HEK293 (cell line): ENCODE measurements around the gene CACNG3.

Experiments used
- CTCF ChIA-PET: fragments of 350-600 bp; formaldehyde crosslinking; extraction: SDS; loops from one replicate; lab custom pipeline; 2021; ENCODE audit warnings: antibody characterized with exemption; lab: Yijun Ruan, JAX
- POLR2A ChIA-PET: fragments of 300-600 bp; formaldehyde crosslinking; extraction: SDS; loops from one replicate; lab custom pipeline; 2020; ENCODE audit warnings: antibody characterized with exemption, inconsistent platforms; lab: Yijun Ruan, JAX
- H3K27ac ChIP-seq: fragments of 200-500 bp; sonication (Bioruptor generic); 2 replicates; pipeline ENCODE4 v1.5.1; 2014; ENCODE audit warnings: low read depth, low read length, control low read depth, inconsistent platforms; ENCODE audit errors: extremely low read depth
- H3K36me3 ChIP-seq, 2 experiments: fragments of 200-500 bp in 1 of 2; sonication (Bioruptor generic) in 1 of 2; 1 replicate in 1 of 2; 2 replicates in 1 of 2; pipeline ENCODE4 v1.5.1; 2014 to 2017; ENCODE audit warnings: inconsistent platforms in 2 of 2, low read length in 2 of 2; ENCODE audit not compliant: control insufficient read depth in 2 of 2, insufficient read depth in 1 of 2
- H3K4me1 ChIP-seq: fragments of 200-500 bp; sonication (Bioruptor generic); 2 replicates; pipeline ENCODE4 v1.5.1; 2014; ENCODE audit warnings: mild to moderate bottlenecking, low read length, inconsistent platforms; ENCODE audit not compliant: control insufficient read depth, insufficient read depth
- H3K4me3 ChIP-seq: 2 replicates; pipeline ENCODE4 v1.5.1; 2011; ENCODE audit warnings: low read depth, mild to moderate bottlenecking, control low read depth, low read length, moderate library complexity
- H3K9me3 ChIP-seq: fragments of 200-500 bp; sonication (Bioruptor generic); 2 replicates; pipeline ENCODE4 v1.5.1; 2014; ENCODE audit warnings: low read depth, low read length, inconsistent platforms; ENCODE audit not compliant: control insufficient read depth, insufficient read depth
- GLI4 ChIP-seq: fragments of 450-650 bp; formaldehyde crosslinking; IDR thresholded peaks from 2 replicates; pipeline ENCODE4 v1.5.1; 2016; ENCODE audit warnings: missing biosample characterization, missing genetic modification characterization
- GLIS1 ChIP-seq: fragments of 450-650 bp; formaldehyde crosslinking; IDR thresholded peaks from 2 replicates; pipeline ENCODE4 v1.5.1; 2016; ENCODE audit warnings: missing biosample characterization, missing genetic modification characterization
- HOXC10 ChIP-seq: sonication (generic); formaldehyde crosslinking; IDR thresholded peaks from 2 replicates; pipeline ENCODE4 v1.8.1; 2023; ENCODE audit warnings: mild to moderate bottlenecking, missing genetic modification reagents
- INSM2 ChIP-seq: fragments of 450-650 bp; formaldehyde crosslinking; IDR thresholded peaks from 2 replicates; pipeline ENCODE4 v1.5.1; 2016; ENCODE audit warnings: missing biosample characterization, missing genetic modification characterization
- OSR2 ChIP-seq: fragments of 450-650 bp; formaldehyde crosslinking; IDR thresholded peaks from 2 replicates; pipeline ENCODE4 v1.5.1; 2016; ENCODE audit warnings: missing biosample characterization, missing genetic modification characterization
- PRDM2 ChIP-seq: fragments of 450-650 bp; formaldehyde crosslinking; IDR thresholded peaks from 2 replicates; pipeline ENCODE4 v1.5.1; 2016; ENCODE audit warnings: missing biosample characterization, missing genetic modification characterization, borderline replicate concordance
- REPIN1 ChIP-seq: fragments of 450-650 bp; formaldehyde crosslinking; IDR thresholded peaks from 2 replicates; pipeline ENCODE4 v1.5.1; 2017; ENCODE audit warnings: missing biosample characterization, missing genetic modification characterization, low read depth
- SCRT1 ChIP-seq: fragments of 450-650 bp; formaldehyde crosslinking; IDR thresholded peaks from 2 replicates; pipeline ENCODE4 v1.5.1; 2016; ENCODE audit warnings: missing biosample characterization, missing genetic modification characterization, borderline replicate concordance
- ZBTB21 ChIP-seq: fragments of 450-650 bp; formaldehyde crosslinking; IDR thresholded peaks from 2 replicates; pipeline ENCODE4 v1.5.1; 2017; ENCODE audit warnings: missing biosample characterization, missing genetic modification characterization
- ZBTB48 ChIP-seq: fragments of 450-650 bp; formaldehyde crosslinking; IDR thresholded peaks from 2 replicates; pipeline ENCODE4 v1.5.1; 2016; ENCODE audit warnings: missing biosample characterization, missing genetic modification characterization
- ZFHX2 ChIP-seq: fragments of 450-650 bp; formaldehyde crosslinking; conservative IDR thresholded peaks from 2 replicates; pipeline ENCODE4 v1.5.1; 2016; ENCODE audit warnings: missing biosample characterization, missing genetic modification characterization
- ZNF10 ChIP-seq: fragments of 450-650 bp; formaldehyde crosslinking; IDR thresholded peaks from 2 replicates; pipeline ENCODE4 v1.5.1; 2017; ENCODE audit warnings: missing biosample characterization, missing genetic modification characterization
- ZNF169 ChIP-seq: fragments of 450-650 bp; formaldehyde crosslinking; IDR thresholded peaks from 2 replicates; pipeline ENCODE4 v1.5.1; 2016; ENCODE audit warnings: missing biosample characterization, missing genetic modification characterization
- ZNF174 ChIP-seq: fragments of 450-650 bp; formaldehyde crosslinking; IDR thresholded peaks from 2 replicates; pipeline ENCODE4 v1.5.0; 2017; ENCODE audit warnings: missing biosample characterization, mild to moderate bottlenecking, missing genetic modification characterization
- ZNF335 ChIP-seq: fragments of 450-650 bp; formaldehyde crosslinking; conservative IDR thresholded peaks from 2 replicates; pipeline ENCODE4 v1.5.1; 2016; ENCODE audit warnings: missing biosample characterization, missing genetic modification characterization
- ZNF366 ChIP-seq: fragments of 450-650 bp; formaldehyde crosslinking; conservative IDR thresholded peaks from 2 replicates; pipeline ENCODE4 v1.5.1; 2016; ENCODE audit warnings: missing biosample characterization, missing genetic modification characterization
- ZNF37A ChIP-seq: fragments of 450-650 bp; IDR thresholded peaks from 2 replicates; pipeline ENCODE4 v1.5.1; 2018; ENCODE audit warnings: missing biosample characterization, missing genetic modification characterization
- ZNF391 ChIP-seq: fragments of 450-650 bp; formaldehyde crosslinking; IDR thresholded peaks from 2 replicates; pipeline ENCODE4 v1.5.1; 2016; ENCODE audit warnings: low read depth, missing biosample characterization, missing genetic modification characterization, borderline replicate concordance
- ZNF398 ChIP-seq: fragments of 450-650 bp; formaldehyde crosslinking; IDR thresholded peaks from 2 replicates; pipeline ENCODE4 v1.5.1; 2017; ENCODE audit warnings: missing biosample characterization, missing genetic modification characterization
- ZNF404 ChIP-seq: fragments of 450-650 bp; formaldehyde crosslinking; IDR thresholded peaks from 2 replicates; pipeline ENCODE4 v1.5.1; 2017; ENCODE audit warnings: missing biosample characterization, missing genetic modification characterization
- ZNF433 ChIP-seq: fragments of 450-650 bp; formaldehyde crosslinking; IDR thresholded peaks from 2 replicates; pipeline ENCODE4 v1.5.1; 2016; ENCODE audit warnings: missing biosample characterization, missing genetic modification characterization, low read depth
- ZNF501 ChIP-seq: fragments of 450-650 bp; formaldehyde crosslinking; IDR thresholded peaks from 2 replicates; pipeline ENCODE4 v1.5.1; 2016; ENCODE audit warnings: missing biosample characterization, missing genetic modification characterization
- ZNF514 ChIP-seq: fragments of 450-650 bp; formaldehyde crosslinking; IDR thresholded peaks from 2 replicates; pipeline ENCODE4 v1.5.1; 2016; ENCODE audit warnings: missing biosample characterization, missing genetic modification characterization
- ZNF544 ChIP-seq: fragments of 450-650 bp; formaldehyde crosslinking; IDR thresholded peaks from 2 replicates; pipeline ENCODE4 v1.5.0; 2017; ENCODE audit warnings: missing biosample characterization, missing genetic modification characterization
- ZNF626 ChIP-seq: fragments of 450-650 bp; sonication (Bioruptor Pico); formaldehyde crosslinking; IDR thresholded peaks from 2 replicates; pipeline ENCODE4 v1.5.1; 2018; ENCODE audit warnings: missing biosample characterization, missing genetic modification characterization, inconsistent platforms
- ZNF707 ChIP-seq: fragments of 450-650 bp; formaldehyde crosslinking; IDR thresholded peaks from 2 replicates; pipeline ENCODE4 v1.5.1; 2016; ENCODE audit warnings: missing biosample characterization, missing genetic modification characterization
- ZSCAN18 ChIP-seq: fragments of 450-650 bp; formaldehyde crosslinking; IDR thresholded peaks from 2 replicates; pipeline ENCODE4 v1.5.1; 2016; ENCODE audit warnings: missing biosample characterization, missing genetic modification characterization

Gene CACNG3

GRCh38 chr16:24357511-24357910 lies 101.4 kb downstream of the CACNG3 start:
- Histone ChIP-seq H3K4me1 (no peaks in the 10 kb centered on the region), H3K36me3 (no peaks in the 10 kb centered on the region)
- CTCF ChIA-PET = no interaction called here
- POLR2A ChIA-PET = no interaction called here
- no peak for TF ChIP-seq ZNF707 (tag by site-specific recombination)
- no peak for TF ChIP-seq ZFHX2
- TF ChIP-seq ZNF37A (tag by site-specific recombination) = no peak
- TF ChIP-seq HOXC10 (CRISPR knock-in tag) = no peak
- TF ChIP-seq ZNF174 (tag by site-specific recombination) = no peak
- no peak for TF ChIP-seq ZNF169 (tag by site-specific recombination)
- no peak for TF ChIP-seq ZNF626 (tag by site-specific recombination)
- no peak for TF ChIP-seq ZSCAN18 (tag by site-specific recombination)
- no peak for TF ChIP-seq ZNF404 (tag by site-specific recombination)
- TF ChIP-seq GLI4 (tag by site-specific recombination) = no peak
- no peak for TF ChIP-seq GLIS1 (tag by site-specific recombination)
- no peak for TF ChIP-seq ZNF335
- TF ChIP-seq ZNF433 (tag by site-specific recombination) = no peak
- TF ChIP-seq, all 188 proteins: peak for 0
- Histone ChIP-seq H3K4me3 (no peak overlapping the region), H3K27ac (no peak overlapping the region), H3K9me3 (no peaks in the 10 kb centered on the region)

DNA sequence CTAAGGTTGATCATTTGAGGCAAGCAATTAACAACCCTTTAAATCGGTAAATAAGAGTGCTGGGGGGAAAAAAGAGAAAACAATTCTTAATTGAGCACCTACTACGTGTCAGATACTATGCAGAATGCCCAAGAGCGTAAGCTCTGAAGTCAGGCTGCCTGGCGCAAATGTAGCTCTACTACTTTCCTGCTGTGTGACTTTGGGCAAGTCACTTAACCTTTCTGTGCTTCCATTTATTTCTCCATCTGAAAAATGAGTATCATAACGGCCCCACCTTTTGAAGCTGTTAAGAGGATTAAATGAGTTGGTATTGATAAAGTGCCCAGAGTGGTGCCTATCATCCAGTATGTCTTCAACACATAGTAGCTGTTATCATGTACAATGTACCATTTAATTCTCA lies 102.0 kb downstream of the CACNG3 start:
- ChIA-PET POLR2A (no interaction called here), CTCF (no interaction called here)
- H3K27ac ChIP-seq = no peak overlapping the region
- no peak overlapping the region for H3K4me3 ChIP-seq
- no peak for TF ChIP-seq ZNF398 (tag by site-specific recombination)
- TF ChIP-seq ZBTB21 (tag by site-specific recombination) = no peak
- no peak for TF ChIP-seq REPIN1 (tag by site-specific recombination)
- no peak for TF ChIP-seq ZFHX2
- no peak for TF ChIP-seq ZNF514 (tag by site-specific recombination)
- no peak for TF ChIP-seq ZNF433 (tag by site-specific recombination)
- TF ChIP-seq ZBTB48 = no peak
- no peak for TF ChIP-seq ZNF404 (tag by site-specific recombination)
- no peak for TF ChIP-seq ZNF501 (tag by site-specific recombination)
- no peak for TF ChIP-seq ZNF391 (tag by site-specific recombination)
- TF ChIP-seq INSM2 (tag by site-specific recombination) = no peak
- TF ChIP-seq OSR2 (tag by site-specific recombination) = no peak
- TF ChIP-seq ZNF335 = no peak
- no peak for TF ChIP-seq ZNF544 (tag by site-specific recombination)
- no peak for TF ChIP-seq PRDM2 (tag by site-specific recombination)
- TF ChIP-seq ZNF10 = no peak
- no peak for TF ChIP-seq ZNF37A (tag by site-specific recombination)
- no peak for TF ChIP-seq SCRT1 (tag by site-specific recombination)
- no peak for TF ChIP-seq ZNF366 (tag by site-specific recombination)
- no peaks in the 10 kb centered on the region for H3K36me3 ChIP-seq
- no peaks in the 10 kb centered on the region for H3K9me3 ChIP-seq
- no peaks in the 10 kb centered on the region for H3K4me1 ChIP-seq
